Measurements from ENCODE around the gene FUT2. TPM values are rescaled to one million over a fixed set of nuclear protein-coding genes. Genes with fewer than 3 reads are reported as not detected.

Gene FUT2
- total RNA-seq, 8 experiments from 2014 or later = 0.79 to 4.7 (median 1.9) TPM

DNA sequence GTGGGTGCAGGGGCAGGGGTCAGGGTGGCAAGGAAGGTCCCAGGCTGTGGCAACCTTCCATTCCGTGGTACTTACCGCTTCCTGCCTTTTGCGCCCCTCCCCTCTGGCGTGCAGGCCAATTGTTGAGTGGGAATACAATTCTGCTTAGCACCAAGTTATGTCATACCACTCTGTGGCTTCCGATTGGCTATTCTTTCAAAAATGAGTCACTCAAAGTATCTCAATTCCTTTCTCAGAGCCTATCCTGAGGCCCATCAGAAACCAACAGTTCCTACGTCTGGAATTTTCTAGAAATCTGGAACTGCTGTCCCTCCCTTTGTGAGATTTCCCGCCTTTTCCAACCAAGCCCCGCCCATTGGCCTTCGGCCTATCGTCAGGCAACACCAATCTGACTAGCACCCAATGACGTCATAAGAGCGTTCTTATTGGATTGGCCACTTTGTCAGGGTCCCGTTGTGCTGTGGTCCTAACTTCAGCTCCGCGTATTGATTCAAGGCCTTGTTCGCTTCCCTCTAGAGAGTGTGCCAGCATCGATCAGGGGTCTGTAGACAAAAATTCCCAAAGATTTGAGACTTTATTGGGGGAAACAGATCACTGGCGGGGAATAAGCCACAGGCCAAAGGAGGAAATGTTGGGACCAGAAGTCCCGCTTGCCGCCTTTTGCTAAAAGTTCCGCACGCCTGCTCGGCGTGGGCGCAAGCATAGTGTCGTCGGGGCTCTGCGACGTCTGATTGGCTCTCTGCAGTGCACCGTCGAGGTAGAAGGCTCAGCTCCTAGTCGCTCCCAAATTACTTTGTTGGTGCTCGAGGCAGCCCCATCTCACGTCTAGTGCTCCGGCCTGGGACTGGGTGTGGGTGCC lies 34.7 kb upstream of the FUT2 start:
- 4 to 82% (median 61%) methylated on average over 4 to 30 of the region's 35 CpGs; no CpG with 5 or more reads in 1 of the 10 experiments for WGBS, 10 experiments

DNA sequence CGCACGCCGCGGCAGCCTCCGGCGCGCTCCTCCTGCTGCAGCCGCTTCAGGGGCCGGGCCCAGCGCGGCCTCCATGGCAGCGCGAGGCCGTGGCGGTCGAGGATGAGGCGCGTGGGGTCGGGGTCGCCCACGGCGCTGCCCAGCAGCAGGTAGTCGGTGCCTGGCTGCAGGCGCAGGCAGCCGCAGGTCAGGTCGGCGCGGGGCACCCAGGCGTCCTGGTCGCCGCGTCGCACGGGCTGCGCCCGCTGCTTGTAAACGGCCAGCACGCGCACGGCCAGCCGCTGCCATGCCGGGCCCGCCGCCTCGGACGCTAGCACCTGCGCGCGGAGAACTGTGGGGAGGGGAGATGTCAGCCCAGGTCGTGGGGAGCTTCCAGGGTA lies 34.1 kb upstream of the FUT2 start:
- in situ Hi-C loops (cut with MboI; ENCODE audit: low pct_unique_long_range_greater_than_20kb in 2 of 9, low sequenced_read_pairs in 9 of 9, unreplicated experiment in 9 of 9) = no loop called here
- 54 to 98% (median 87%) methylated on average over 4 to 20 of the region's 50 CpGs; no CpG with 5 or more reads in 7 of the 10 experiments for WGBS, 10 experiments
- peaks cover 0 to 9% of the 10 kb centered on the region in 2 donors for H3K4me1 ChIP-seq (replicated peaks in 1 of 2)
- H3K4me3 ChIP-seq = no peak overlapping the region
- H3K27ac ChIP-seq = no peak overlapping the region
- ATAC-seq (replicated peaks in 6 of 8) = no peak

More for the DNA sequence above, 34.7 kb upstream of the FUT2 start:
- H3K4me1 ChIP-seq (replicated peaks in 1 of 2) = peaks cover 0 to 9% of the 10 kb centered on the region in 2 donors
- H3K27ac ChIP-seq = no peak overlapping the region
- peak; percentile 71 to 89 (median 86) for ATAC-seq (replicated peaks in 6 of 8)
- in situ Hi-C loops (cut with MboI; ENCODE audit: low pct_unique_long_range_greater_than_20kb in 2 of 9, low sequenced_read_pairs in 9 of 9, unreplicated experiment in 9 of 9) = no loop called here
- no peak overlapping the region for H3K4me3 ChIP-seq

DNA sequence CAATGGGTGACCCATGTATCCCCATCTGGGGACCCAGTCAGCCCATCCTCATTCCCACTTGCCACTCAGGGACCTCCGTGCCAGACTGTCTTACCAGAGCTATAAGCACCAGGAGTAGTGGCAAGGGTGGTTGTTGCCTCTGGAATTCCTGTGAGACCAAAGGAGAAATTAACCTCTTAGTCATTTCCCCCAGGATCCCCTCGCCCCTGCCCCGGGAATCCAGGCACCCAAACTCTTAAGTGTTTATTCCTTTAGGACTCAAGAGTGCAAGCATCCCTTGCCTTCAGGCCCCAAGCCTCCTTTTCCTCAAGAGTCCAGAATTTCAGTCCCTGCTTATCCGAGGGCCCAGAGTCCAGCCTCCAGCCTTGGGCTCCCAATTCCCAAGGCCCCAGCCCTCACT lies 32.1 kb upstream of the FUT2 start:
- no peak overlapping the region for H3K4me3 ChIP-seq
- no peak for ATAC-seq (replicated peaks in 6 of 8)
- WGBS, 10 experiments = 100% methylated on average over 2 of the region's 4 CpGs; no CpG with 5 or more reads in 9 of the 10 experiments
- peaks cover 0 to 5% of the 10 kb centered on the region in 2 donors for H3K4me1 ChIP-seq (replicated peaks in 1 of 2)
- in situ Hi-C loops (cut with MboI; ENCODE audit: low pct_unique_long_range_greater_than_20kb in 2 of 9, low sequenced_read_pairs in 9 of 9, unreplicated experiment in 9 of 9) = no loop called here
- H3K27ac ChIP-seq = no peak overlapping the region

DNA sequence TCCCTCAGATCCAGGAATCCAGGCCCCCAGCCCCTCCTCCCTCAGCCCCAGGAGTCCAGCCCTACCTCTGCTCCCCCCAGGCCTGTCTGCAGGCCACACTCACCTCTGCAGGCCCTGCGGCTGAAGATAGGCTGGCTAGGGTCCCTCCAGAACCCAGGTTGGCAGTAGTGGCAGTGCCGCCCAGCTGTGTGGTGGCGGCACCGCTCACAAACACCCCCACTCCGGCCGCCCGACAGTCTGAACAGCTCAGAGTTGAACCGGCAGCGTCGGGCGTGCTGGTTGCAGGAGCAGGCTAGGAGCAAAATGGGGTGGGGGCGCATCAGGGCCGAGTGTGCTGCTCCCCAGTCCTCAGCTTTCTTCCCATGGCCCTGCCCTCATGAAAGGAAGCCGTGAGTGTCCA lies 31.3 kb upstream of the FUT2 start:
- H3K27ac ChIP-seq = no peak overlapping the region
- ATAC-seq (replicated peaks in 6 of 8) = no peak
- no peak overlapping the region for H3K4me3 ChIP-seq
- in situ Hi-C loops (cut with MboI; ENCODE audit: low pct_unique_long_range_greater_than_20kb in 2 of 9, low sequenced_read_pairs in 9 of 9, unreplicated experiment in 9 of 9) = no loop called here
- 80 to 100% methylated on average over 1 of the region's 14 CpGs; no CpG with 5 or more reads in 8 of the 10 experiments for WGBS, 10 experiments
- H3K4me1 ChIP-seq (replicated peaks in 1 of 2) = peaks cover 0 to 5% of the 10 kb centered on the region in 2 donors

DNA sequence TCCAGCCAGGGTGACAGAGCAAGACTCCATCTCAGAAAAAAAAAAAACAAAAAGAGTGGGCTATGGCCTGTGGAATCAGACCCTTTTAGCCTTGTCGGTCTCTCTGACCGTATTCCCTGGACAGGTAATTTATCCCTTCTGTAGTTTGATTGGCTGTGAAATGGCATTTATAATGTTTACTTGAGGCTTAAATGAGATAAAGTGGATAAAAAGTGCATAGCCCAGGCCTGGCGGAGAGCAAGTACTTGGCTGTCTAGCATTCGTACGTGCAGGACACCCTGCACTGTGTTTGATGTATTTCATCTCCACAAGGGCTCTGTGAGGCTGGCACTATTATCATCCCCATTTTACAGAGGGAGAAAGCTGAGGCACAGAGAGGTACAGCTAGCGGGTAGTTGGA lies 30.0 kb upstream of the FUT2 start:
- H3K27ac ChIP-seq = no peak overlapping the region
- peaks cover under 1 to 6% of the 10 kb centered on the region in 2 donors for H3K4me1 ChIP-seq (replicated peaks in 1 of 2)
- H3K4me3 ChIP-seq = no peak overlapping the region
- no peak for ATAC-seq (replicated peaks in 6 of 8)
- 69 to 100% (median 89%) methylated on average over 1 to 6 of the region's 6 CpGs; no CpG with 5 or more reads in 1 of the 10 experiments for WGBS, 10 experiments
- in situ Hi-C loops (cut with MboI; ENCODE audit: low pct_unique_long_range_greater_than_20kb in 2 of 9, low sequenced_read_pairs in 9 of 9, unreplicated experiment in 9 of 9) = no loop called here

DNA sequence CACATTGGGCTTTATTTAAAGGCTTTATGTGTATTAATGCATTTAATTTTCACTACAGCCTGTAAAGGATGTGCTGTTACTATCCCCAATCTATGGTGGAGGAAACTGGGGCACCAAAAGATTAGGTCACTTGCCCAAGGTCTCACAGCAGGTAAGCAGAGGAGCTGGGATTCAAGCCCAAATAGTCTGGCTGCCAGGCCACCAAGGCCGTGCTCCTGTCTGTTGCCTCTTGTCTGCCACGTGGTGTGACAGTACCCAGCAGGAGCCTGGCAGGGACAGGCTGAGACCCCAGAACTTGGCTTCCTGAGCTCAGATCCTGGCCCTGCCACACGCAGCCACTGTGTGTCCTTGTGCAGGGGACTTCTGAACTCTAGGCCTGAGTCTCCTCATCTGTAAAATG lies 27.4 kb upstream of the FUT2 start:
- Histone ChIP-seq H3K27ac (no peak overlapping the region), H3K4me1 (replicated peaks in 1 of 2) (peaks cover 13 to 14% of the 10 kb centered on the region in 2 donors), H3K4me3 (no peak overlapping the region)
- 8 to 100% (median 88%) methylated on average over 1 to 3 of the region's 3 CpGs; no CpG with 5 or more reads in 7 of the 10 experiments for WGBS, 10 experiments
- in situ Hi-C loops (cut with MboI; ENCODE audit: low pct_unique_long_range_greater_than_20kb in 2 of 9, low sequenced_read_pairs in 9 of 9, unreplicated experiment in 9 of 9) = no loop called here
- no peak for ATAC-seq (replicated peaks in 6 of 8)

DNA sequence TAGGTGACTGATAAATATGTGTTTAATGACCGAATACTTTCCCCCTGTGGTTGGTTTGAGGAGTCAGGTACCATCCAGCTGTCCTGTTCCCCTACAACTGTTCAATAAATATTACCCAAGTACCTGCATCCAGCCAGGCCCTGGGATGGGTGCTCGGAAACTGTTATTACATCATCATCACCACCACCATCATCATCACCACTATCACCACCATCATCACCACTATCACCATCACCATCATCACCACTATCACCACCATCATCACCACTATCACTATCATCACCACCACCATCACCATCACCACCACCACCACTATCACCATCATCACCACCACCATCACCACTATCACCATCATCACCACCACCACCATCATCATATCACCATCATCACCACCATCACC lies 27.0 kb upstream of the FUT2 start:
- Histone ChIP-seq H3K4me1 (replicated peaks in 1 of 2) (peaks cover 17 to 19% of the 10 kb centered on the region in 2 donors), H3K27ac (no peak overlapping the region), H3K4me3 (no peak overlapping the region)
- 50 to 100% (median 67%) methylated on average over 1 to 2 of the region's 2 CpGs; no CpG with 5 or more reads in 5 of the 10 experiments for WGBS, 10 experiments
- in situ Hi-C loops (cut with MboI; ENCODE audit: low pct_unique_long_range_greater_than_20kb in 2 of 9, low sequenced_read_pairs in 9 of 9, unreplicated experiment in 9 of 9) = no loop called here
- no peak for ATAC-seq (replicated peaks in 6 of 8)

DNA sequence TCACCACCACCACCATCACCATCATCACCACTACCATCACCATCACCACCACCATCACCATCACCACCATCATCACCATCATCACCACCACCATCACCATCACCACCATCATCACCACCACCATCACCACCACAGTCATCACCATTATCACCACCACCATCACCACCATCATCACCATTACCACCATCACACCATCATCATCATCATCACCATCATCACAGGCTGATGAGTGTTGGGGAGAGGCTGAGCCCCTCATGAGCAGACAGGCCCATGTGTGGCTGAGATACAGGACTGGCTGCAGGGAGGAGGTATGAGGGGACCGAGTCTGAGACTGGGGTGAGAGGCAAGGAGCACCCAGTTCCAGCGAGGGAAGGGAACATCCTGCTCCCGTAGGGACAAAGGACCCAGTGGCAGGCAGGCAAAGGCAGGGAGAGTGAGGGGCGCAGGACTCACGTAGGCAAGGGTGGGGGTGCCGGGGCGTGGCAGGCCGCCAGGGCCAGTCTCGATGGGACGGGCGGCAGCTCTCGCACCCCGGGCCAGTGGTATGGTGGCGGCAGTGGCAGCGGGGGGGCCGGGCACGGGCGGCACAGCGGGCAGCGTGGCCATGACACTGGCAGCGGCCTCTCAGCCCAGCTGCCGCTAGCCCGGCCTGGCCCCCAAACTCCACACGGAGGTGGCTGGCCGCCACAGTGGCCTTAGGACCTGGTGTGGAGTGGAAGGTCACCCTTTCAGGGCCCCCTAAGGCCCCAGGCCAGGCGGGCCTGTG lies 25.7 kb upstream of the FUT2 start:
- in situ Hi-C loops (cut with MboI; ENCODE audit: low pct_unique_long_range_greater_than_20kb in 2 of 9, low sequenced_read_pairs in 9 of 9, unreplicated experiment in 9 of 9) = no loop called here
- WGBS, 10 experiments = 80 to 87% methylated on average over 1 to 3 of the region's 26 CpGs; no CpG with 5 or more reads in 8 of the 10 experiments
- no peak for ATAC-seq (replicated peaks in 6 of 8)
- Histone ChIP-seq H3K4me1 (replicated peaks in 1 of 2) (peaks cover 24 to 29% of the 10 kb centered on the region in 2 donors), H3K4me3 (no peak overlapping the region), H3K27ac (no peak overlapping the region)

DNA sequence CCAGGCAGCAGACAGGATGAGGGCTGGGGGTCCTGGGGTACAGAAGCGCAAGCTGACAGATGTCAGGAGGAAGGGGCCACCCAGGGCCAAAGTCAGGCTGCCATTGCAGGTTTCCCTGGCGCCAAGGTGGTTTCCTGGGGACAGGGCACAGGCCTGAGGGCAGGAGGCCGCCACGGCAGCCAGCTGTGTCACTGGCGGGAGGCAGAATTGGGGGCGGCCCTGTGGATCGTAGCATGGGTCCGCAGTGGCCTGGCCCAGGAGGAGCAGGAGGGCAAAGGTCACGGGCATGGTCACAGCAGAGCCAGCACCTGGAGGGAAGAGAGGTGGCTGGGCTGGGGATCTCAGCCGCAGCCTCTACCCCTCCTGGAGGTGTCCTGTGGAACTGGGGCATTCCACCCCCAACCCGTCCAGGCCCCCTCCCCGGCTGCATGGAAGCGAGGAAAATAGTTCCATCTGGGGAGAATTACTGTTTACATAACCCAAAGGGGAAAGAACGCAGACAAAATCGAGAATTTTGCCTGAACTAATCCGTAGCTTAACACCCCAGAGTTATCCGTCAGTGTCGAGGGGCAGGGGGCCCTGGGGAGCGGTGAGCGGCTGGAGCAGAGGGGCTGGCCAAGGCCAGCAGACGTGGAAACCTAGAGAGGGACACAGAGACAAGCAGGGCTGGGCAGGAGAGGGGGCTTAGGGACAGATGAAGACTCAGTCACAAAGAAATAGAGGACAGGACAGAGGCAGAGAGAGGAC lies 24.9 kb upstream of the FUT2 start:
- WGBS, 10 experiments = 20 to 80% (median 75%) methylated on average over 1 to 7 of the region's 21 CpGs; no CpG with 5 or more reads in 7 of the 10 experiments
- no peak overlapping the region for H3K4me3 ChIP-seq
- in situ Hi-C loops (cut with MboI; ENCODE audit: low pct_unique_long_range_greater_than_20kb in 2 of 9, low sequenced_read_pairs in 9 of 9, unreplicated experiment in 9 of 9) = no loop called here
- ATAC-seq (replicated peaks in 6 of 8) = peak in 1 of 8 experiments; percentile 10
- H3K27ac ChIP-seq = peak overlapping the region in 1 of 2 donors; percentile 63
- H3K4me1 ChIP-seq (replicated peaks in 1 of 2) = peaks cover 29 to 36% of the 10 kb centered on the region in 2 donors

DNA sequence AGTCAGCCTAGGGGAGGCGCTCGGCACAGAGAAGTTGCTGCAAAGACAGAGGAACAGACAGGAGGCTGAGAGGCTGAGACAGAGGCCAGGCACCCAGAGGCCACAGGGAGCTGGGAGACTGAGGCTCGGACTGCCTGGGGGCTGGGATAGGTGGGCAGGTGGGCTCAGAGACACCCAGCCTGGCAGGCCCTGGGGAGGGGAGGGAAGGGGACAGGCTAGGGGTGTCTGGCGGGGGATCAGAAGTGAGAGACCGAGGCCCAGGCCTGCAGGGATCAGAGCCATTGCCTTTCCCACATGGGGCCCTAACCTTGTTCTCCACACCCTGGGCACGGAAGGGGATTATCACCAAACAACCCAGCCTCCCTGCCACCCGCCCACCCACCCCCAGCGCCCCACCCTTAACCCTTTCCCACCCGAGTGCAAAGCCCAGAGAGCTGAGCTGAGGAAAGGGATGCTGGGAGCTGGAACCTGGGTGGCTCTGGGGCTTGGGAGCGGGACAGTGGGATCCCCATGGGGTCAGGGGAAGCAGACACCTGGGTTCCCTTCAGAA lies 24.2 kb upstream of the FUT2 start:
- Histone ChIP-seq H3K4me1 (replicated peaks in 1 of 2) (peaks cover 29 to 36% of the 10 kb centered on the region in 2 donors), H3K4me3 (no peak overlapping the region), H3K27ac (peak overlapping the region in 1 of 2 donors; percentile 63)
- in situ Hi-C loops (cut with MboI; ENCODE audit: low pct_unique_long_range_greater_than_20kb in 2 of 9, low sequenced_read_pairs in 9 of 9, unreplicated experiment in 9 of 9) = no loop called here
- ATAC-seq (replicated peaks in 6 of 8) = no peak
- WGBS, 10 experiments = 83% methylated on average over 3 of the region's 10 CpGs; no CpG with 5 or more reads in 9 of the 10 experiments

DNA sequence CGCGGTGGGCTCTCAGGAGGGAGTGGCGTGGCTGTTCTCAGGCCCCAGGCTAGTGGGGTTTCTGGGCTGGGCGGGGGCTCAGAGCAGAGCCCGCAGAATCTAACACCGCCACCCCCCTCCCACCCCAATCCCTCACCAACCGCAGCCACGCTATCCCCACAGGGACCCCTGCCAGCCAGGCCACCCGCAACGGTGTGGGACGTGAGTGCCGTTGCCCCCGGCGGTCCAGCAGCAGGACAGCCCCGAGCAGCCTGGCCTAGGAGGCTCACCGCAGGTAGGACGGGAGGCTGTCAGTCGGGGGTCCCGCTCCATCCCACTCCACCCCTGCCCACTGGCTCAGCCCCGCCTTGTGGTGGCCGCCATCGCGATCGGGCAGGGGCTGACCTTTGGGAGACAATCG lies 22.8 kb upstream of the FUT2 start, which contains the start of gene NTN5:
NTN5 (minus strand) TSS at position 24 of the 400 bp plus-strand sequence. CDS start 2,031 bp downstream, outside the sequence.
- ATAC-seq (replicated peaks in 6 of 8) = no peak
- in situ Hi-C loops (cut with MboI; ENCODE audit: low pct_unique_long_range_greater_than_20kb in 2 of 9, low sequenced_read_pairs in 9 of 9, unreplicated experiment in 9 of 9) = no loop called here
- Histone ChIP-seq H3K4me1 (replicated peaks in 1 of 2) (peaks cover 29 to 36% of the 10 kb centered on the region in 2 donors), H3K4me3 (no peak within 1 kb of the TSS), H3K27ac (no peak within 1 kb of the TSS)
- no CpG with 5 or more reads among the region's 25 CpGs for WGBS, 10 experiments

DNA sequence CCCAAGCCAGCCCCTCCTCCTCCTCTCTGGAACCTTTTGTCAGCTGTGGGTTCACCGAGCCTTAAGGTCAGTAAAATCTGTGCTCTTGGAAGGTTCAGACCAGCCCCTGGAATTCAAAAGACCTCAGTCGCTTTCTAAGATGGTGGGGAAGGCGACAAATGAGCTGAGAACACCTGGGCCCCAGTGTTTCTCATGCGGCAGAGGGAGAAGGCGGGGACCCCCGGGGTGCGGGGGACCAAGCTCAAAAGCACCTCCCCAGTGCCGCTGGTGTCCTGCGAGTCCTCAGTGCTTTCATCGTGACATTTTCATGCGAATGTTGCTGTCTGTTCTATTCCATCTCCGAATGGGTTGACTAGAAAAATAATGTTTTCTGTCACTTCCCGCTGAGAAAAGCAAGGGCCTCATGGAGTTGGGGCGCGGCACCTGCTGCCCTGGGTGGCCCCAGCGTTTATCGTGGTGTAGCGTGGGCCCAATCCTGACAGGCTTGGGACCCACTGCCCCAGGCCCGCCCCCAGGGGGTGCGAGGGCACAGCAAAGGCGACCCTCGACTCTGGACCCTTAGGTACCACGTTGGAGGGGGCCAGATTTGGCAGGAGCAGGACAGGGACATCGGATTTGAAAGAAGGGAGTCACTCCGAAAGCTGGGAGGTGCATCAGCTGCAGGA lies 22.2 kb upstream of the FUT2 start:
- peaks cover 29 to 36% of the 10 kb centered on the region in 2 donors for H3K4me1 ChIP-seq (replicated peaks in 1 of 2)
- no peak for ATAC-seq (replicated peaks in 6 of 8)
- 41 to 100% (median 63%) methylated on average over 1 to 18 of the region's 25 CpGs; no CpG with 5 or more reads in 2 of the 10 experiments for WGBS, 10 experiments
- in situ Hi-C loops (cut with MboI; ENCODE audit: low pct_unique_long_range_greater_than_20kb in 2 of 9, low sequenced_read_pairs in 9 of 9, unreplicated experiment in 9 of 9) = no loop called here
- H3K27ac ChIP-seq = no peak overlapping the region
- no peak overlapping the region for H3K4me3 ChIP-seq
